HG02678 (cell line): ENCODE measurements around the gene CRYGD.
"Not testable (repeated sequence)": the region's sequence is repeated elsewhere in the genome, so short reads cannot be mapped to it uniquely, and the experiment has no call there.

ENCODE experiments used
- ATAC-seq: cut with Tn5 transposase; IDR thresholded peaks from one replicate; pipeline ENCODE4 v1.9.1; 2021; ENCODE audit warnings: mild to moderate bottlenecking, moderate library complexity; ENCODE audit not compliant: unreplicated experiment

CRYGD gene

GRCh38 chr2:208130712-208131110 is 6.4 kb upstream of the CRYGD start:
- ATAC-seq, result no peak

- no peak for ATAC-seq
Measured at GRCh38 chr2:208129744-208130711, 5.7 kb upstream of the CRYGD start, which contains the start of gene CRYGC. Gene CRYGC, minus strand, starts transcription at chr2:208129828. Its CDS starts 36 bp downstream, at chr2:208129792.

DNA sequence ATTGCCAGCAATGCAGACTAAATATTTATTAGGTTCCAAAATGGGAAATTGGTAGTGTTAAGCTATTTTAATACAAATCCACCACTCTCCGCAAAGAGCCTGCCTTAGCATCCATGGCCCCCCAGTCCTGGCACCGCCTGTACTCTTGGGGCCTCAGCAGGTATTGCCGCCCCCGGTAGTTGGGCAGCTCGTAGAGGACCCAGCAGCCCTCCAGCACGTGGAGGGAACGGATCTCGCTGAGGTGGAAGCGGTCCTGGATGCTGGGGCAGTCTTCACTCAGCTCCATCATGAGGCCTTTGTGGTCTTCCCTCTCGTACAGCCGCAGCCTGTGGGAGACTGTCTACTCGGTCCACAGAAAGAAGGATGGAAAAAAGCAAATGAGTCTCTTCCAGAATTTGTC is 3.8 kb upstream of the CRYGD start:
- ATAC-seq, result no peak

GRCh38 chr2:208127090-208127489 is 2.8 kb upstream of the CRYGD start:
- ATAC-seq, result no peak

- ATAC-seq, result no peak
Measured at GRCh38 chr2:208125251-208125650, 927 bp upstream of the CRYGD start.

GRCh38 chr2:208122248-208122647 is 2.1 kb downstream of the CRYGD start:
- no peak for ATAC-seq

GRCh38 chr2:208118918-208119317 is 5.4 kb downstream of the CRYGD start:
- no peak for ATAC-seq

DNA sequence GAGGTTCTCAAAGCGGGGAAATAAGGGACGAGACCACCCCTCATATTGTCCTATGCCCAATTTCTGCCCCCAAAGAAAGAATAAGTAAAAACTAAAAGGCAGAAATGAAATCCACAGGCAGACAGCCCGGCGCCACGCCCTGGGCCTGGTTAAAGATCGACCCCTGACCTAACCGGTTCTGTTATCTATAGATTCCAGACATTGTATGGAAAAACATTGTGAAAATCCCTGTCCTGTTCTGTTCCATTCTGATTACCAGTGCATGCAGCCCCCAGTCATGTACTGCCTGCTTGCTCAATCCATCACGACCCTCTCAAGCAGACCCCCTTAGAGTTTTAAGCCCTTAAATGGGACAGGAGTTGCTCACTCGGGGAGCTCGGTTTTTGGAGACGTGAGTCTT is 6.9 kb downstream of the CRYGD start:
- ATAC-seq, result not testable (repeated sequence)

DNA sequence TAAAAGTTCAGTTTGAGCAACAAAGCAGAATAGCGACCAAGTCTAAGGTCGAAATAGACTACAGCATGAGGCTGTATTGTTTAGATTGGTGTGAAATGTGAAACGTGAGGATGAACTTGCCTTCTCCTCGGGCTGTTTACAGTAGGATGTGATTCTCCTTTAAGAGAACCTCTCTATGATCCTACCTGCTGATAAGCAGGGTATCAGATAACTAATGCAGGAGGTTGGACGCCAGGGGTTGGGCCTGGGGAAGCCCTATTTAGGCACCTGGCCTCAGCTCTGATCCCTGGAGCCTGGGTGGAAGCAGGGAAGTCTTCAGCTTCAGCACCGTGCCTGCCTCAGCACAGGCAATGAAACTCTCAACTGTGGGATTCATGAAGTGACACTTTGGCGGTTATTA is 11.4 kb downstream of the CRYGD start:
- no peak for ATAC-seq

GRCh38 chr2:208112273-208112745 is 12.0 kb downstream of the CRYGD start:
- ATAC-seq, result not testable (repeated sequence)

GRCh38 chr2:208103616-208104015 is 20.7 kb downstream of the CRYGD start:
- no peak for ATAC-seq

GRCh38 chr2:208101716-208102631 is 22.4 kb downstream of the CRYGD start:
- ATAC-seq, result no peak

GRCh38 chr2:208099682-208100470 is 24.4 kb downstream of the CRYGD start:
- no peak for ATAC-seq

DNA sequence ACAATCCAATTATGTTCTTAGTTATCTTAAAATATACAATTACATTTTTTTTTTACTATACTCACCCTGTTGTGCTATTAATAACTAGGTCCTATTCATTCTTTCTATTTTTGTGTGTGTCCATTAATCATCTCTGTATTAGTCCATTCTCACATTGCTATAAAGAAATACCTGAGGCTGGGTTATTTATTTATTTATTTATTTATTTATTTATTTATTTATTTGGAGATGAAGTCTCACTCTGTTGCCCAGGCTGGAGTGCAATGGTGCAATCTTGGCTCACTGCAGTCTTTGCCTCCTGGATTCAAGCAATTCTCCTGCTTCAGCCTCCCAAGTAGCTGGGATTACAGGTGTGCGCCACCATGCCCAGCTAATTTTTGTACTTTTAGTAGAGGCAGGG is 25.6 kb downstream of the CRYGD start:
- not testable (repeated sequence) for ATAC-seq

- no peak for ATAC-seq
Measured at GRCh38 chr2:208098267-208098666, 26.1 kb downstream of the CRYGD start.

DNA sequence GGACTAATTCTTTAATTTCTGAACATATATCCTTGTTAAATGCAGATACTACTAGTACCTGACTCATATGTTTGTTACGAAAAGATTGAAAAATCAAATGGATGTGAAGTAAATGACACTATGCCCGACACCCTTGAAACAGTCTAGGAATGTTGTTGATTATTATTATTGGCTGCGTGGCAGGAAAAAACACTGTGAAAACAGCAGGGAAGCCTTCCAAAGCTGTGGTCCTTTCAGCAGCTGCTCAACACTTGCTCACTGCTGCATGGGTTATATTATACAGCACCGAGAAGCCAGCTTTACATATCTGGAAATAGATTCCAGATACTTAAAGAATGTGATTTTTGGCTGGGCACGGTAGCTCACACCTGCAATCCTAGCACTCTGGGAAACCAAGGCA is 26.5 kb downstream of the CRYGD start:
- ATAC-seq, result no peak

GRCh38 chr2:208097313-208097712 is 27.0 kb downstream of the CRYGD start:
- ATAC-seq, result no peak

DNA sequence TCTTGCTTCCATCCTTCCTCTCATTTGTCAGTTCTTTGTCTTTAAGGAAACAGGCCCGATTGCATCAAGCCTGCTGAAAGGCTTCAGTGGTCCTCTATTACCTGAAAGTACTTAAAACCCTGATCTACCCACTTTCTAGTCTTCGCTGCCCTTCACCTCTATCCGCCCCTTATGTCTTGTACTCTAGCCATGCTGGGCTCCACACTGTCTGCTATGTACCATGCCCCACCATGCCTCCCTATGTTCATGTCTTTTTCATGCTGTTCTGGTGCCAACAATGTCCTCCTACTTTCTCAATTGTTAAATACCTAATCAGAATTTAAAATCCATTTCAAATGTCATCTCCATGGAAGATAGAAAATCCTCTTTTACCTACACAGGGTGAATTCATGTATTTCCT is 28.2 kb downstream of the CRYGD start:
- ATAC-seq, result no peak

- ATAC-seq, result no peak
Measured at GRCh38 chr2:208093128-208093527, 31.2 kb downstream of the CRYGD start.

DNA sequence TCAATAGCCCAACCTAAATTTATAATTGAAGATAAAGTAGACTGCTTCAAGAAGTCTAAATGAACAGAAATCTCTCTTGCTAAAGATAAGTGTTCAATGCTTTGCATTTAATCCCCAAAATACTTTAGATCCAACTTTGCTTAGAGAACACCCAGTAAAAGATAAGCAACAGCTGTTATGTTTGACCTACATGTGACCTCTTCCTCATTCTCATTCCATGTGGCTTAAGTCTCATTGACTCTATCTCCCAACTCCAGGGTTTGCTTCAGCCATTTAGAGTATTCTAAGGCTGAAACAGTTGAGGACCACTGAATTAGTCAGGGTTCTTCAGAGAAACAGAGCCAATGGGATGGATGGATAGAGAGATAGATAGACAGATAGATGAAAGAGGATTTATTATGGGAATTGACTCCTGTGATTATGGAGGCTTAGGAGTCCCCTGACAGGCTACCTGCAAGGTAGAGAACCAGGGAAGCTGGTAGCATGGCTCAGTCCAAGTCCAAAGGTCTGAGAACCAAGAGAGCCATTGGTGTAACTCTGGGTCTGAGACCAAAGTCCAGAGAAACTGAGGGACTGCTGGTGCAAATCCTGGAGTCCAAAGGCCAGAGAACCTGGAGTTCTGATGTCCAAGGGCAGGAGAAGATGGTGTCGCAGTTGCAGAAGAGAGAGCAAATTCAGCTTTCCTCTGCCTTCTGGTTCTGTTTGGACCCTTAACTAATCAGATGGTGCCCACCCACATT is 32.1 kb downstream of the CRYGD start:
- ATAC-seq, result no peak
